HCT116 (cell line): ENCODE results near the gene ALOX15. TPM values are rescaled to one million over a fixed set of nuclear protein-coding genes. Genes with fewer than 3 reads are reported as not detected.

ENCODE experiments used
- ATAC-seq: fragments of 200-7000 bp; cut with Tn5 transposase; 2 replicates; pipeline ENCODE4 v1.9.1; 2020; ENCODE audit warnings: mild to moderate bottlenecking, moderate library complexity
- BruUV-seq: library from RNA; stranded (reverse); fragments of 400-500 nt; replicated peaks from 2 replicates; lab custom pipeline; 2021; lab: Mats Ljungman, UMichigan
- CTCF ChIA-PET: fragments of 300-600 bp; sonication (Branson Sonifier 250); formaldehyde crosslinking; loops from one replicate; lab custom pipeline; 2021; ENCODE audit warnings: antibody characterized with exemption; lab: Charles Lee
- POLR2A ChIA-PET: fragments of 300-600, 350-600 bp; sonication (Branson Sonifier 250); formaldehyde crosslinking; loops from one replicate; lab custom pipeline; 2021; ENCODE audit warnings: antibody characterized with exemption; lab: Charles Lee
- RAD21 ChIA-PET, 2 experiments: fragments of 300-600 bp; sonication (Branson Sonifier 250); formaldehyde crosslinking; loops; one replicate each; lab custom pipeline; 2023; ENCODE audit warnings: low total read pairs in 2 of 2; ENCODE audit not compliant: uncharacterized antibody in 2 of 2, unreplicated experiment in 2 of 2, low non-redundant PET in 1 of 2; lab: Charles Lee
- DNase-seq: peaks from one replicate; pipeline ENCODE4 v3.0.0-alpha.2; 2010; ENCODE audit warnings: low read depth, low spot score
- H2AFZ ChIP-seq: fragments of 200-600 bp; shearing (Covaris generic), sonication (generic); 2 replicates; pipeline ENCODE4 v1.6.1; 2017; ENCODE audit warnings: low read depth, mixed run types, mixed read lengths, antibody characterized with exemption, low read length; ENCODE audit not compliant: poor library complexity, severe bottlenecking
- H3K27ac ChIP-seq: 2 replicates; pipeline ENCODE4 v1.5.1; 2012; ENCODE audit warnings: low read depth, low read length
- H3K27me3 ChIP-seq: fragments of 200-600 bp; sonication (generic); 2 replicates; pipeline ENCODE4 v1.6.1; 2016; ENCODE audit warnings: mixed run types, low read length, mixed read lengths; ENCODE audit not compliant: insufficient read depth
- H3K36me3 ChIP-seq, 2 experiments: fragments of 200-500 bp in 1 of 2; fragments of 200-600 bp in 1 of 2; sonication (Bioruptor generic) in 1 of 2; sonication (generic) in 1 of 2; 2 replicates each; pipeline versions ENCODE4 v1.5.1 to v1.6.1; 2014 to 2016; ENCODE audit warnings: low read length in 2 of 2, inconsistent platforms in 1 of 2, mixed read lengths in 1 of 2, mixed run types in 1 of 2; ENCODE audit not compliant: insufficient read depth in 2 of 2, control insufficient read depth in 1 of 2
- H3K4me1 ChIP-seq, 2 experiments: fragments of 200-600 bp in 1 of 2; sonication (generic) in 1 of 2; 2 replicates each; pipeline versions ENCODE4 v1.5.1 to v1.6.1; 2012 to 2017; ENCODE audit warnings: low read length in 2 of 2, inconsistent platforms in 1 of 2, mild to moderate bottlenecking in 1 of 2, mixed read lengths in 1 of 2, mixed run types in 1 of 2, moderate library complexity in 1 of 2; ENCODE audit not compliant: insufficient read depth in 2 of 2, control insufficient read depth in 1 of 2
- H3K4me2 ChIP-seq: fragments of 200-600 bp; sonication (generic); 2 replicates; pipeline ENCODE4 v1.6.1; 2017; ENCODE audit warnings: mixed run types, low read length, mixed read lengths
- H3K4me3 ChIP-seq, 2 experiments: fragments of 200-600 bp in 1 of 2; sonication (generic) in 1 of 2; replicated peaks in 1 of 2; 2 replicates each; pipeline ENCODE4 v1.5.1; 2011 to 2016; ENCODE audit warnings: low read length in 2 of 2, control low read depth in 1 of 2, low read depth in 1 of 2, mild to moderate bottlenecking in 1 of 2, mixed read lengths in 1 of 2, mixed run types in 1 of 2
- H3K79me2 ChIP-seq: fragments of 200-600 bp; sonication (generic); 2 replicates; pipeline ENCODE4 v1.6.1; 2017; ENCODE audit warnings: mild to moderate bottlenecking, mixed run types, low read length, moderate library complexity, mixed read lengths; ENCODE audit not compliant: insufficient read depth
- H3K9ac ChIP-seq: fragments of 200-600 bp; sonication (generic); 2 replicates; pipeline ENCODE4 v1.6.1; 2016; ENCODE audit warnings: low read length, mixed read lengths
- H3K9me2 ChIP-seq: fragments of 200-600 bp; sonication (generic), shearing (Covaris generic); 2 replicates; pipeline ENCODE4 v1.6.1; 2017; ENCODE audit warnings: mixed run types, mild to moderate bottlenecking, moderate library complexity; ENCODE audit not compliant: insufficient read depth
- H3K9me3 ChIP-seq, 2 experiments: fragments of 200-500 bp in 1 of 2; fragments of 200-600 bp in 1 of 2; sonication (Bioruptor generic) in 1 of 2; sonication (generic) in 1 of 2; 2 replicates each; pipeline ENCODE4 v1.6.1; 2014 to 2017; ENCODE audit warnings: low read length in 2 of 2, mixed read lengths in 2 of 2, inconsistent platforms in 1 of 2, low read depth in 1 of 2, mild to moderate bottlenecking in 1 of 2, mixed run types in 1 of 2, moderate library complexity in 1 of 2; ENCODE audit not compliant: control insufficient read depth in 1 of 2, insufficient read depth in 1 of 2
- H4K20me1 ChIP-seq: fragments of 200-600 bp; sonication (generic), shearing (Covaris generic); 2 replicates; pipeline ENCODE4 v1.6.1; 2017; ENCODE audit warnings: mixed run types, mild to moderate bottlenecking, moderate library complexity; ENCODE audit not compliant: insufficient read depth
- CBX3 ChIP-seq: IDR thresholded peaks from 2 replicates; pipeline ENCODE4 v1.6.1; 2012; ENCODE audit warnings: low read depth
- CEBPB ChIP-seq: IDR thresholded peaks from 2 replicates; pipeline ENCODE4 v1.6.1; 2012; ENCODE audit warnings: low read depth
- EZH2 ChIP-seq: fragments of 200-600 bp; sonication (generic); IDR thresholded peaks from 2 replicates; pipeline ENCODE4 v1.6.1; 2017; ENCODE audit warnings: antibody characterized with exemption, mixed run types
- SIN3A ChIP-seq: IDR thresholded peaks from 2 replicates; pipeline ENCODE4 v1.6.1; 2012; ENCODE audit warnings: low read depth
- ZFX ChIP-seq: fragments of 450-650 bp; IDR thresholded peaks from 2 replicates; pipeline ENCODE4 v1.6.1; 2017
- intact Hi-C: fragments of 100-400 bp; cut with micrococcal nuclease; formaldehyde crosslinking; loops from 2 replicates; pipeline ENCODE4 v1.10.0; 2022
- total RNA-seq: library from RNA; stranded (reverse); gene quantifications from one replicate; pipeline ENCODE4 v1.2.1, GENCODE V29; 2021; ENCODE audit not compliant: unreplicated experiment
- TF ChIP-seq, protein P1 (sequence below): IDR thresholded peaks from 2 replicates; pipeline ENCODE4 v1.6.1; 2012; ENCODE audit warnings: low read depth

Gene ALOX15
- total RNA-seq, 1 experiment from 2014 or later = 0.57 TPM

- POLR2A ChIA-PET = no interaction called here
- CTCF ChIA-PET = no interaction called here
- intact Hi-C loops = no loop called here
- no TSS peak for BruUV-seq
- H3K4me1 ChIP-seq = peaks cover 11 to 16% of the 10 kb centered on the region in 2 experiments
- H4K20me1 ChIP-seq = peaks cover 3% of the 10 kb centered on the region; the same call in 1 of the 2 replicates
- RAD21 ChIA-PET = no interaction called here
- no peak overlapping the region for H3K9ac ChIP-seq
- H3K4me3 ChIP-seq = no peak overlapping the region
- H3K27me3 ChIP-seq = no peaks in the 10 kb centered on the region
- H2AFZ ChIP-seq = no peak overlapping the region
- no peak overlapping the region for H3K4me2 ChIP-seq
- no peaks in the 10 kb centered on the region for H3K9me3 ChIP-seq
- H3K9me2 ChIP-seq = no peaks in the 10 kb centered on the region
- TF ChIP-seq EZH2 (no peak), CBX3 (no peak), ZFX (no peak), CEBPB (no peak), SIN3A (no peak)
- TF ChIP-seq, protein P1, sequence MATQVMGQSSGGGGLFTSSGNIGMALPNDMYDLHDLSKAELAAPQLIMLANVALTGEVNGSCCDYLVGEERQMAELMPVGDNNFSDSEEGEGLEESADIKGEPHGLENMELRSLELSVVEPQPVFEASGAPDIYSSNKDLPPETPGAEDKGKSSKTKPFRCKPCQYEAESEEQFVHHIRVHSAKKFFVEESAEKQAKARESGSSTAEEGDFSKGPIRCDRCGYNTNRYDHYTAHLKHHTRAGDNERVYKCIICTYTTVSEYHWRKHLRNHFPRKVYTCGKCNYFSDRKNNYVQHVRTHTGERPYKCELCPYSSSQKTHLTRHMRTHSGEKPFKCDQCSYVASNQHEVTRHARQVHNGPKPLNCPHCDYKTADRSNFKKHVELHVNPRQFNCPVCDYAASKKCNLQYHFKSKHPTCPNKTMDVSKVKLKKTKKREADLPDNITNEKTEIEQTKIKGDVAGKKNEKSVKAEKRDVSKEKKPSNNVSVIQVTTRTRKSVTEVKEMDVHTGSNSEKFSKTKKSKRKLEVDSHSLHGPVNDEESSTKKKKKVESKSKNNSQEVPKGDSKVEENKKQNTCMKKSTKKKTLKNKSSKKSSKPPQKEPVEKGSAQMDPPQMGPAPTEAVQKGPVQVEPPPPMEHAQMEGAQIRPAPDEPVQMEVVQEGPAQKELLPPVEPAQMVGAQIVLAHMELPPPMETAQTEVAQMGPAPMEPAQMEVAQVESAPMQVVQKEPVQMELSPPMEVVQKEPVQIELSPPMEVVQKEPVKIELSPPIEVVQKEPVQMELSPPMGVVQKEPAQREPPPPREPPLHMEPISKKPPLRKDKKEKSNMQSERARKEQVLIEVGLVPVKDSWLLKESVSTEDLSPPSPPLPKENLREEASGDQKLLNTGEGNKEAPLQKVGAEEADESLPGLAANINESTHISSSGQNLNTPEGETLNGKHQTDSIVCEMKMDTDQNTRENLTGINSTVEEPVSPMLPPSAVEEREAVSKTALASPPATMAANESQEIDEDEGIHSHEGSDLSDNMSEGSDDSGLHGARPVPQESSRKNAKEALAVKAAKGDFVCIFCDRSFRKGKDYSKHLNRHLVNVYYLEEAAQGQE = no peak
- DNase-seq = no peak
- peaks cover 4% of the 10 kb centered on the region; the same call in 1 of the 2 replicates for H3K79me2 ChIP-seq
- no peak overlapping the region for H3K27ac ChIP-seq
- ATAC-seq = no peak
- H3K36me3 ChIP-seq = peaks cover 47 to 55% of the 10 kb centered on the region in 2 experiments; a peak in 3 of 4 replicates
These were observed 33.2 kb upstream of the ALOX15 start for GRCh38 chr17:4674685-4674998.
